CD4-positive, alpha-beta T cell (primary cell): Measurements from ENCODE around the gene GOLGA6L1. TPM values are rescaled to one million over a fixed set of nuclear protein-coding genes. Genes with fewer than 3 reads are reported as not detected.
"Not testable (repeated sequence)": the region's sequence is repeated elsewhere in the genome, so short reads cannot be mapped to it uniquely, and the experiment has no call there.

Source experiments
- ATAC-seq: fragments of 200-7000 bp; cut with Tn5 transposase; one replicate; pipeline ENCODE4 v1.10.0; 2022; ENCODE audit warnings: mild to moderate bottlenecking; ENCODE audit not compliant: poor library complexity
- CTCF ChIA-PET: fragments of 350-600 bp; sonication (Branson Sonifier 250); formaldehyde crosslinking; loops from one replicate; lab custom pipeline; 2021; ENCODE audit warnings: antibody characterized with exemption, inconsistent platforms; lab: Charles Lee
- POLR2A ChIA-PET: fragments of 350-600 bp; sonication (Branson Sonifier 250); formaldehyde crosslinking; loops from one replicate; lab custom pipeline; 2021; ENCODE audit warnings: antibody characterized with exemption, inconsistent platforms; lab: Charles Lee
- DNase-seq, 14 experiments: peaks; one replicate each; pipeline ENCODE4 v3.0.0-alpha.2; 2013 to 2020; ENCODE audit warnings: mixed read lengths in 2 of 14
- H3K27ac ChIP-seq, 2 donors: one replicate each; pipeline versions ENCODE4 v1.5.1 to v1.7.0; 2013; ENCODE audit warnings: low read length in 2 of 2, low read depth in 1 of 2, mild to moderate bottlenecking in 1 of 2
- H3K27me3 ChIP-seq, 2 experiments: 1 replicate in 1 of 2; 2 replicates in 1 of 2; pipeline versions ENCODE4 v1.6.1 to v1.7.0; 2013; ENCODE audit warnings: low read length in 2 of 2, control low read depth in 1 of 2, mild to moderate bottlenecking in 1 of 2, moderate library complexity in 1 of 2; ENCODE audit not compliant: insufficient read depth in 2 of 2, control insufficient read depth in 1 of 2
- H3K36me3 ChIP-seq: one replicate; pipeline ENCODE4 v1.6.1; 2013; ENCODE audit warnings: low read length, control low read depth; ENCODE audit not compliant: insufficient read depth
- H3K4me1 ChIP-seq: one replicate; pipeline ENCODE4 v1.6.1; 2013; ENCODE audit warnings: low read length, control low read depth; ENCODE audit not compliant: insufficient read depth
- H3K4me3 ChIP-seq: one replicate; pipeline ENCODE4 v1.5.1; 2013; ENCODE audit warnings: mild to moderate bottlenecking, low read length, moderate library complexity
- H3K9me3 ChIP-seq, 2 experiments: 1 replicate in 1 of 2; 2 replicates in 1 of 2; pipeline versions ENCODE4 v1.6.1 to v1.7.0; 2013; ENCODE audit warnings: low read length in 2 of 2, mild to moderate bottlenecking in 2 of 2, control low read depth in 1 of 2, moderate library complexity in 1 of 2; ENCODE audit not compliant: control insufficient read depth in 1 of 2, insufficient read depth in 1 of 2
- H3K27ac Mint-ChIP-seq: one replicate; pipeline ENCODE4 v1.8.0; 2020; ENCODE audit warnings: mixed read lengths
- H3K27me3 Mint-ChIP-seq: one replicate; pipeline ENCODE4 v1.8.0; 2021; ENCODE audit warnings: mixed read lengths
- H3K36me3 Mint-ChIP-seq: one replicate; pipeline ENCODE4 v1.8.0; 2021; ENCODE audit warnings: low read depth, mixed read lengths
- H3K4me1 Mint-ChIP-seq: one replicate; pipeline ENCODE4 v1.8.0; 2021; ENCODE audit warnings: low read depth, mixed read lengths
- H3K4me3 Mint-ChIP-seq: one replicate; pipeline ENCODE4 v1.8.0; 2020; ENCODE audit warnings: mild to moderate bottlenecking, mixed read lengths
- H3K9me3 Mint-ChIP-seq: one replicate; pipeline ENCODE4 v1.8.0; 2020; ENCODE audit warnings: mixed read lengths
- CTCF ChIP-seq: fragments of 200-600 bp; IDR thresholded peaks from one replicate; pipeline ENCODE4 v1.8.0; 2022; ENCODE audit warnings: antibody characterized with exemption, mild to moderate bottlenecking
- intact Hi-C, 2 experiments: fragments of 100-400 bp; cut with DNase I in 1 of 2; cut with micrococcal nuclease in 1 of 2; formaldehyde crosslinking; loops; one replicate each; pipeline versions ENCODE4 v1.15.1 to v1.9.0; 2023 to 2025; cut with DNase I, micrococcal nuclease
- total RNA-seq, 174 experiments: library from RNA in 2 of 174; stranded (reverse) in 2 of 174; gene quantifications; one replicate each; pipeline ENCODE4 v1.2.3 and lab custom pipeline; 2021 to 2026

GOLGA6L1 gene
- total RNA-seq, 2 experiments from 2014 or later, result not detected

DNA sequence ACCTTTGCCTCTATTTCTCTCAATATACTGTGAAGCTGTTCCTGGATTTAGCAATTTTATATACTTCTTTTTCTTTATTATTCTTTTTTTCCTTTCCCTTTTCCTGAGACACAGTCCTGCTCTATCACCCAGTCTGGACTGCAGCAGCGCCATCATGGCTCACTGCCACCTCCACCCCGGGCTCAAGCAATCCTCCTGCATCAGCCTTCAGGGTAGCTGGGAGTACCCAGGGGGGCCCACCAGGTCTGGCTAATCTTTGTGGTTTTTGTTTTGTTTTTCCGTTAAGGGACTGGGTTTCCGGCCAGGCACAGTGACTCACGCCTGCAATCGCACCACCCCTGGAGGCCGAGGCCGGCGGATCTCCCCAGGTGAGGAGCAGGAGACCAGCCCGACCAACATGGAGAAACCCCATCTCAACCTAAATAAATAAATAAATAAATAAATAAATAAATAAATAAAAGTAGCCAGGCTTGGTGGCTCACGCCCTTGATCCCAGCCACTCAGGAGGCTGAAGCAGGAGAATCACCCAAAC, 38.1 kb upstream of the GOLGA6L1 start:
- H3K27me3 ChIP-seq, CTCF ChIA-PET, H3K27ac ChIP-seq, DNase-seq, intact Hi-C loops, H3K4me1 ChIP-seq, H3K27ac Mint-ChIP-seq, H3K9me3 ChIP-seq, ATAC-seq, H3K36me3 ChIP-seq, H3K36me3 Mint-ChIP-seq, H3K9me3 Mint-ChIP-seq, POLR2A ChIA-PET, H3K27me3 Mint-ChIP-seq, H3K4me3 Mint-ChIP-seq, H3K4me3 ChIP-seq, H3K4me1 Mint-ChIP-seq: not testable (repeated sequence)

GRCh38 chr15:23132787-23133186, 3.8 kb downstream of the GOLGA6L1 start:
- H3K4me1 ChIP-seq, ATAC-seq, DNase-seq, H3K9me3 Mint-ChIP-seq, H3K4me3 Mint-ChIP-seq, CTCF ChIA-PET, H3K36me3 Mint-ChIP-seq, H3K4me3 ChIP-seq, H3K36me3 ChIP-seq, H3K4me1 Mint-ChIP-seq, POLR2A ChIA-PET, H3K27me3 Mint-ChIP-seq, intact Hi-C loops, H3K27ac Mint-ChIP-seq, H3K27me3 ChIP-seq, H3K9me3 ChIP-seq, H3K27ac ChIP-seq: not testable (repeated sequence)

DNA sequence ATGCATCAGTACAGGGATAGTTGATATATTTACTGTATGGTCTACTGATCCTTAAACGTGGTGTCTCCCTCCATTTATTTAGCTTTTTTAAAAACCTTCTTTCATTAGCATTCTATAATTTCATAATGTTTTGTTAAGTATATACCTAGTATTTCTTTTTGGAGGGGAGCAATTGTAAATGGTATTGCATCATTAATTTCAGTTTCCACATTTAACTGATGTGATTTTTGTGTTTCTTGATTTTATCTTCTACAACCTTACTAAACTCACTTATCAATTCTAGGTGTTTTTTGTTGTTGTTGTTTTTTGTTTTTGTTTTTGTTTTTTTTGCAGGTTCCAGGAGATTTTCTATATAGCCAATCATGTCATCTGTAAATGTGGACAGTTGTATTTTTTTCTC, 18.4 kb downstream of the GOLGA6L1 start:
- TF ChIP-seq CTCF, result no peak

DNA sequence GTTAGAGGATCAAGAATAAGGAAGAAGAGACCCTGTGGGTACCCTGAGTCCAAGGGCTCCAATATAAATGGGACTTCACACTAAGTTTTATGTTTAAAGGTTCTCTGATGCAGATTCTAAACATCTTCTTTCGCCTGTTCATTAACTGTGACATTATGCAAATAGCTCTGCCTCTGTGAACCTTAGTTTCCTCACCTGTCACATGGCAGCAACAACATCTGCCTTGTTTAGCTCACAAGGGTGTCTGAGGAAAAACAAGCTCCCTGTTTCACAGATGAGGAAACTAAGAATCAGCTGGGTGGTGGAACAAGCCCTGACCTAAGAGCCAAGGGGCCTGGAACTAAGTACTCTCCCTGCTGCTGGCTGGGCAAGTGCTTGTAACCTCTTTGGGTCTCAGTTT, 40.8 kb downstream of the GOLGA6L1 start:
- H3K27me3 ChIP-seq, result no peaks in the 10 kb centered on the region
- ATAC-seq (no peak), DNase-seq (no peak)
- Mint-ChIP-seq H3K36me3 (no peaks in the 10 kb centered on the region), H3K27ac (no peak overlapping the region), H3K9me3 (no peaks in the 10 kb centered on the region), H3K4me1 (no peaks in the 10 kb centered on the region), H3K4me3 (no peak overlapping the region), H3K27me3 (peaks cover 16% of the 10 kb centered on the region)
- intact Hi-C loops, result no loop called here
- CTCF ChIA-PET, result no interaction called here
- no peak overlapping the region for H3K27ac ChIP-seq
- POLR2A ChIA-PET, result no interaction called here
- no peaks in the 10 kb centered on the region for H3K9me3 ChIP-seq
- H3K4me1 ChIP-seq, result no peaks in the 10 kb centered on the region
- no peak overlapping the region for H3K4me3 ChIP-seq
- no peaks in the 10 kb centered on the region for H3K36me3 ChIP-seq
- no peak for TF ChIP-seq CTCF

More for the DNA sequence above, 18.4 kb downstream of the GOLGA6L1 start:
- Histone ChIP-seq H3K9me3 (no peaks in the 10 kb centered on the region), H3K4me1 (no peaks in the 10 kb centered on the region), H3K36me3 (no peaks in the 10 kb centered on the region), H3K4me3 (no peak overlapping the region), H3K27ac (no peak overlapping the region), H3K27me3 (no peaks in the 10 kb centered on the region)
- H3K4me3 Mint-ChIP-seq, result no peak overlapping the region
- CTCF ChIA-PET, result no interaction called here
- peaks cover 18% of the 10 kb centered on the region for H3K27me3 Mint-ChIP-seq
- POLR2A ChIA-PET, result no interaction called here
- H3K36me3 Mint-ChIP-seq, result no peaks in the 10 kb centered on the region
- no peaks in the 10 kb centered on the region for H3K9me3 Mint-ChIP-seq
- no peaks in the 10 kb centered on the region for H3K4me1 Mint-ChIP-seq
- DNase-seq (no peak), ATAC-seq (no peak)
- intact Hi-C loops, result no loop called here
- no peak overlapping the region for H3K27ac Mint-ChIP-seq
